AG04449 (cell line): Measurements from ENCODE around the gene C1orf226.

ENCODE experiments used
- CTCF ChIA-PET: fragments of 350-600 bp; formaldehyde crosslinking; extraction: SDS; loops from one replicate; lab custom pipeline; 2021; ENCODE audit warnings: antibody characterized with exemption; lab: Yijun Ruan, JAX
- POLR2A ChIA-PET: fragments of 400-600, 350-600 bp; formaldehyde crosslinking; extraction: SDS; loops from one replicate; lab custom pipeline; 2020; ENCODE audit warnings: antibody characterized with exemption, inconsistent platforms; lab: Yijun Ruan, JAX
- DNase-seq: peaks from one replicate; pipeline ENCODE4 v3.0.0-alpha.2; 2010; ENCODE audit warnings: low read depth, low spot score
- H3K4me3 ChIP-seq: 2 replicates; pipeline ENCODE4 v1.5.1; 2011; ENCODE audit warnings: low read depth, mild to moderate bottlenecking, control low read depth, low read length
- CTCF ChIP-seq: IDR thresholded peaks from one replicate; pipeline ENCODE4 v1.5.1; 2011; ENCODE audit warnings: mild to moderate bottlenecking, moderate library complexity, low read length, control low read depth, inconsistent platforms; ENCODE audit not compliant: insufficient read depth; ENCODE audit errors: missing control alignments

The C1orf226 gene

GRCh38 chr1:162363823-162364222 lies 17.7 kb upstream of the C1orf226 start:
- no peak for DNase-seq
- no peak overlapping the region for H3K4me3 ChIP-seq
- CTCF ChIA-PET = interaction anchor here (1.3 kb wide), 1 partner anchor 9 kb away, joined by 4 read pairs; no protein-coding TSS in a partner anchor
- no peak for TF ChIP-seq CTCF
- POLR2A ChIA-PET = no interaction called here

DNA sequence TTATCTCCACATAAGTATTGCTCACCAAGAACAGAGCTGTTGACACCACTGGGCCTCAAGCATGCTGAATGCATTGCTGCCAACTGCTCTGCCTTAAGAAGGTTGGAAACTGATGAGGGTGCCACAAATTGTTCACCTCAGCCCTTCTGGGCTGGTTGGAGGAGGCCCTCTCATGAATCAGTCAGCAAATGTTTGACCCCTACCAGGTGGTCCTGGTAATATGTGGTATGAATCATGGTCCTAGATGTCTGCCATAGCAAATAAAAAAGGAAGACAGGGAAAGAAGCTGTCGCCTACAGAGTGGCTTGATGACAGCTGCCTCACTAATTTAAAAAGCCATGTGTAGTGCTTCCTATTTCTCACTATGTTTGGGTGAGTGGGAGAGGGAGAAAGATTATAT lies 17.0 kb upstream of the C1orf226 start:
- H3K4me3 ChIP-seq = no peak overlapping the region
- ChIA-PET CTCF (no interaction called here), POLR2A (no interaction called here)
- no peak for DNase-seq
- TF ChIP-seq CTCF = no peak

DNA sequence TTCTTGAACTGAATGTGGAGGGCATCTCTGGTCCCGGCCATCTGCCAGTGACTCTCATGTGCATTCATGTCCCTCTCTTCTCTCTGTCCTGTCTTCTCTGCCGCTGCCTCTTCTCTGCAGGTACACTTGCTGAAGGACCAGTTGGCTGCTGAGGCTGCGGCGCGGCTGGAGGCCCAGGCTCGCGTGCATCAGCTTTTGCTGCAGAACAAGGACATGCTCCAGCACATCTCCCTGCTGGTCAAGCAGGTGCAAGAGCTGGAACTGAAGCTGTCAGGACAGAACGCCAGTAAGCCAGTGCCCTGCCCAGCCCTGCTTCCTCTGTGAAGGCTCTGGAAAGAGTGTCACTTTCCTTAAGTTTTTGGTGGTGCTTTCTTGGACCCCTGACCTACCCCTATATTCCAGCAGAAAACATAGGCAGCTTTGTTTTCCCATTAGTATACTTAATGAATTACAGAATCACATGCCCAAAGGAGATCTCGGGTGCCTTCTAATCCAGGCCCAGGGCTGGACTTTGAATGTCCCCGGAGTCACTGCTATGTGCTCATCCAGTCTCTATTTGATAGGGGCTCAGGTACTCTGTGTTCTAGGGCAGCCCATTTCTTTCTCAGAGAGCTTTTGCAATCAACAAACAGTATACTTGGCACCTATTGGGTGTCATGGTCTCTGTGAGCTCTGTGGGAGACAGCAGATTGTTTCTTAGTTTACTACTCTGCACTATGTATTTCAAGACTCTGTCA lies 16.1 kb upstream of the C1orf226 start:
- H3K4me3 ChIP-seq = no peak overlapping the region
- ChIA-PET POLR2A (no interaction called here), CTCF (interaction anchor here (1.9 kb wide), 1 partner anchor 8 kb away, joined by 13 read pairs; no protein-coding TSS in a partner anchor)
- DNase-seq = no peak
- no peak for TF ChIP-seq CTCF

DNA sequence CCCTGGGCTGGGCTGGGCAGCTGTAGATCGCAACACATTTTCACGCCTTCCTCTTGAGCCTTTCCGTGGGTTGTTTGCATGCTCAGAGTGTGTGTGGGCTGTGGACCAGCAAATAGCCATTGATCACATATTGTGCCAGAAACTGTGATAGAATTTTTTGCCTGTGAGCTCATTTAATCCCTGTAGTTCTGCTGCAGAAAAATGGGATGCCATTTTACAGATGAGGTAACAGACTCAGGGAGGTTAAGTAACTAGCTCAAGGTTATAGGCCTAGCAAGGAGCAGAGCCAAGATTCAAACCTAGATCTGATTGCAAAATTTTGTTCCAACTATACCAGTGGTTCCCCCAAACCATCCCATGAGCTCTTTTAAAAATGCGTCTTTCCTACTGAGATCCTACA lies 15.4 kb upstream of the C1orf226 start:
- DNase-seq = no peak
- ChIA-PET CTCF (interaction anchor here (1.9 kb wide), 1 partner anchor 9 kb away, joined by 13 read pairs; no protein-coding TSS in a partner anchor), POLR2A (no interaction called here)
- TF ChIP-seq CTCF = no peak
- no peak overlapping the region for H3K4me3 ChIP-seq

GRCh38 chr1:162366671-162367070 lies 14.9 kb upstream of the C1orf226 start:
- ChIA-PET CTCF (interaction anchor here (1.9 kb wide), 1 partner anchor 10 kb away, joined by 13 read pairs; no protein-coding TSS in a partner anchor), POLR2A (no interaction called here)
- no peak for TF ChIP-seq CTCF
- peak overlapping the region; percentile 46 for H3K4me3 ChIP-seq
- DNase-seq = no peak

DNA sequence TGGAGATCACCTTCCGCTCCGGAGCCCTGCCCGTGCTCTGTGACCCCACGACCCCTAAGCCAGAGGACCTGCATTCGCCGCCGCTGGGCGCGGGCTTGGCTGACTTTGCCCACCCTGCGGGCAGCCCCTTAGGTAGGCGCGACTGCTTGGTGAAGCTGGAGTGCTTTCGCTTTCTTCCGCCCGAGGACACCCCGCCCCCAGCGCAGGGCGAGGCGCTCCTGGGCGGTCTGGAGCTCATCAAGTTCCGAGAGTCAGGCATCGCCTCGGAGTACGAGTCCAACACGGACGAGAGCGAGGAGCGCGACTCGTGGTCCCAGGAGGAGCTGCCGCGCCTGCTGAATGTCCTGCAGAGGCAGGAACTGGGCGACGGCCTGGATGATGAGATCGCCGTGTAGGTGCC lies 14.5 kb upstream of the C1orf226 start:
- peak overlapping the region; percentile 46 for H3K4me3 ChIP-seq
- no peak for DNase-seq
- TF ChIP-seq CTCF = no peak
- POLR2A ChIA-PET = no interaction called here
- CTCF ChIA-PET = interaction anchor here (1.9 to 2.3 kb wide), 2 partner anchors 10 kb away, joined by 13 to 14 read pairs; no protein-coding TSS in a partner anchor
